Large intestine (tissue), 12 donors: ENCODE results near the gene DZANK1. TPM values are rescaled to one million over a fixed set of nuclear protein-coding genes. Genes with fewer than 3 reads are reported as not detected.
"Not testable (repeated sequence)": the region's sequence is repeated elsewhere in the genome, so short reads cannot be mapped to it uniquely, and the experiment has no call there.

ENCODE experiments used
- DNase-seq, 2 donors: peaks; one replicate each; pipeline versions ENCODE4 v3.0.0 to v3.0.0-alpha.2; 2013
- H3K27ac ChIP-seq: one replicate; pipeline ENCODE4 v1.5.1; 2013; ENCODE audit warnings: low read length
- H3K27me3 ChIP-seq: 2 replicates; pipeline ENCODE4 v1.6.1; 2013; ENCODE audit warnings: low read length; ENCODE audit not compliant: control insufficient read depth, insufficient read depth
- H3K36me3 ChIP-seq: 2 replicates; pipeline ENCODE4 v1.6.1; 2013; ENCODE audit warnings: low read length; ENCODE audit not compliant: control insufficient read depth, insufficient read depth
- H3K4me1 ChIP-seq: one replicate; pipeline ENCODE4 v1.6.1; 2013; ENCODE audit warnings: low read length; ENCODE audit not compliant: control insufficient read depth, insufficient read depth
- H3K4me3 ChIP-seq: one replicate; pipeline ENCODE4 v1.5.1; 2013; ENCODE audit warnings: low read length
- H3K9me3 ChIP-seq: one replicate; pipeline ENCODE4 v1.6.1; 2013; ENCODE audit warnings: mild to moderate bottlenecking, low read depth, low read length, moderate library complexity; ENCODE audit not compliant: control insufficient read depth
- WGBS: methylation state at CpG from one replicate; pipeline ENCODE4 v1.1.5; 2013; ENCODE audit warnings: low lambda C conversion rate; ENCODE audit not compliant: insufficient coverage; 5-methylcytosine and 5-hydroxymethylcytosine counted together
- long read RNA-seq, 11 donors: transcript quantifications; one replicate each; lab custom pipeline, GENCODE V29; 2026
- polyA plus RNA-seq: library from polyadenylated mRNA; unstranded; fragments of 120-200 nt; gene quantifications from one replicate; pipeline ENCODE4 v1.2.1, GENCODE V29; 2013

DZANK1 gene
- polyA plus RNA-seq = 2.4 TPM
- long read RNA-seq, donor 1 = 0 reads
- long read RNA-seq, donor 2 = 0 reads
- long read RNA-seq, donor 3, partial matches to known transcripts = 13 of 19 reads
- long read RNA-seq, donor 3, other reads (novel, unspliced or antisense) = 6 of 19 reads
- long read RNA-seq, donor 4 = 0 reads
- long read RNA-seq, donor 5 = 0 reads
- long read RNA-seq, donor 6 = 0 reads
- long read RNA-seq, donor 7 = 0 reads
- long read RNA-seq, donor 8 = 0 reads
- long read RNA-seq, donor 9, partial matches to known transcripts = 18 of 18 reads
- long read RNA-seq, donor 9, other reads (novel, unspliced or antisense) = 0 of 18 reads
- long read RNA-seq, donor 10 = 0 reads
- long read RNA-seq, donor 11 = 0 reads

DNA sequence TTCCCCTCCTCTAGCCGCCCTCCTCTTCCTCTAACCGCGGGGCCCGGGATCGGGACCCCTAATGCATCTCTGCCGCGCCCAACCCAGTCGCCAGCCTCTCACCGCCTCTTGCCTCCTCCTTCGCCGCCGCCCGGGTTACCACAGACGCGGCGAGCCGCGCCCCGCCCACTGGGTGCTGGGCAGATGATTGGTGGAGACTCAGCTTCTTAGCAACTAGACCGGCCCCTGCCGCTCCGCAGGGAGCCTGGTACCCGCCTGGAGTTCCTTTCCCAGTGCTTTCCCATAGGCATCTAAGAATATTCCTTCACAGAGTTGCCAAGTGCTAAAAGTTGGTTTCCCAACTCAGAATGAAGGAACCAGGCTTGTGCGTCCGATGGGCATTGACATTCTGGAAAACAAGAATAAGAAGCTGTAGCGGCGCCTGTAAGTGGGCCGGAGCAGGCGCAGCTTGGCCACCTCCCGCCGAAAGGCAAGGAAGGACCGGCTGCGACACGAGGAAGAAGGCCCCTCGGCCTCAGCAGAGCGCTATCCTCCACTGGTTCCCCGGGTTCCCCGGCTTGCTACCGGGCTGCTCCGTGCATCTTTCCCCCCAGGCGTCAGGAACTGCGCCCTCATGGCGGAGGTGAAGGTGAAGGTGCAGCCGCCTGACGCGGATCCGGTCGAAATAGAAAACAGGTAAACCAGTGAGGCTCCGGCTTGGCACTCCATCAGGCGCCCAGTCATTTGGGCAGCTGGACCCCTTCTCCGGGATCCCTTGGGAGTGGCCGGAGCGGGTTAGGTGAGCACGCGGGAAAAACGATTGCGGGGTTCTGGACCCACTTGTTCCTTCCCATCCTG lies at the start of gene DZANK1, which contains the start of gene POLR3F:
Gene DZANK1, minus strand, starts transcription at position 137 of the 837 bp plus-strand sequence. CDS start 1,672 bp downstream, outside the sequence.
Gene POLR3F, plus strand, starts transcription at position 497 of the 837 bp plus-strand sequence. Its CDS starts 117 bp downstream, at position 614.
- H3K36me3 ChIP-seq = peaks cover 21% of the 10 kb centered on the region
- no peaks in the 10 kb centered on the region for H3K9me3 ChIP-seq
- H3K27ac ChIP-seq = peak within 1 kb of the TSS; percentile 64
- peak within 1 kb of the TSS; percentile 91 for H3K4me3 ChIP-seq
- H3K27me3 ChIP-seq = no peaks in the 10 kb centered on the region
- 0% methylated on average over 4 of the region's 57 CpGs for WGBS
- H3K4me1 ChIP-seq = no peaks in the 10 kb centered on the region
- peak; percentile 96 to 97 for DNase-seq

DNA sequence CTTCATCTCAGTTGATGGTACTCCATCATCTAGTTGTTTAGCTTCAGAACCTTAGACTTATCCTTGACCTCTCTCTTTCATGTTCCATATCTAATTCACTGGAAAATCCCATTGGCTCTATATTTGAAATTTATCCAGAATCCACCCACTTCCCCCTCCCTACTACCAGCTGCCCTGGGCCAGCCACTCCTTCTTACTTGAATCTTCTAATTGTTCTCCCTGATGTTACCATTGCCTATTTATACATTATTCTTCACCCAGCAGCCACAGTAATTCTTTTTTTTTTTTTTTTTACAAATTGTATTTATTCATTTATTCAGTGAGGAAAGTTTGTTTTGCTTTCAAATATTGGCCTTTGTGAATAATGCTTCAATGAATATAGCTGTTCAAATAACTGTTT lies 49.1 kb upstream of the DZANK1 start:
- H3K9me3 ChIP-seq = no peaks in the 10 kb centered on the region
- no peak overlapping the region for H3K27ac ChIP-seq
- H3K36me3 ChIP-seq = peaks cover 23% of the 10 kb centered on the region
- H3K27me3 ChIP-seq = no peaks in the 10 kb centered on the region
- no peaks in the 10 kb centered on the region for H3K4me1 ChIP-seq
- H3K4me3 ChIP-seq = no peak overlapping the region
- DNase-seq = no peak

DNA sequence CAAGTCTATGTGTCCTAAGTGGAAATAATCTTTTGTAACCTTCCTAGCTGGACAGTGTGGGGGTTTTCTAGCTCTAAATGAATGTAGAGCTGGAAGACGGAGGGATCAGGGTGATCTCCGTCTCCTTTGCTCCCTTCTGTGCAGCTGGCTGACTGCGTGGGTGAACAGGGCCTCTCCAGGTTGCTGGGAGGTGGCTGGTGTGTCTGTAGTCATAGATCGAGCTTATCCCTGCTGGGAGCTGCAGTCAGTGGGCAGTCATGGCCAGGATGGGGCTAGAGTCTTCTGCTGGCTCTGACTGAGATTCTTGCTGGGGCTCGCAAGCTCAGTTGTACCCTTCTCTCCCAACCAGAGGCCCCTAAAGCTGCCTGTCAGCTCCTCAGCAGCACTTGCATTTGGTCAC lies 47.3 kb upstream of the DZANK1 start:
- no peaks in the 10 kb centered on the region for H3K4me1 ChIP-seq
- no peaks in the 10 kb centered on the region for H3K27me3 ChIP-seq
- WGBS = no CpG with 5 or more reads among the region's 5 CpGs
- H3K36me3 ChIP-seq = peaks cover 31% of the 10 kb centered on the region
- H3K27ac ChIP-seq = no peak overlapping the region
- H3K9me3 ChIP-seq = no peaks in the 10 kb centered on the region
- H3K4me3 ChIP-seq = no peak overlapping the region
- no peak for DNase-seq

DNA sequence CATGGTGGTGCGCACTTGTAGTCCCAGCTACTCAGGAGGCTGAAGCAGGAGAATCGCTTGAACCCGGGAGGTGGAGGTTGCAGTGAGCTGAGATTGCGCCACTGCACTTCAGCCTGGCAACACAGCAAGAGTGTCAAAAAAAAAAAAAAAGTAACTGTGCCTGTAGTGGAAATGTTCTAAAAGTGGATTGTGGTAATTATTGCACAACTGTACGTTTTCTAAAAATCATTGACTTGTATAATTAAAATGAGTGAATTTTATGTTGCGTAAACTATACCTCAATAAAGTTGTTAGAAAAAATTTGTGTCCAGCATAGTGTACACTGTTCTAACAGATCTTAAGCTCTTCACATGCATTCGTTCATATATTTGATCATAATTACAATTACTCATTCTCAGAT lies 46.4 kb upstream of the DZANK1 start:
- WGBS = 100% methylated on average over 3 of the region's 7 CpGs
- Histone ChIP-seq H3K4me3 (no peak overlapping the region), H3K4me1 (peaks cover 2% of the 10 kb centered on the region), H3K27me3 (no peaks in the 10 kb centered on the region), H3K9me3 (no peaks in the 10 kb centered on the region), H3K27ac (no peak overlapping the region), H3K36me3 (peaks cover 31% of the 10 kb centered on the region)
- no peak for DNase-seq

DNA sequence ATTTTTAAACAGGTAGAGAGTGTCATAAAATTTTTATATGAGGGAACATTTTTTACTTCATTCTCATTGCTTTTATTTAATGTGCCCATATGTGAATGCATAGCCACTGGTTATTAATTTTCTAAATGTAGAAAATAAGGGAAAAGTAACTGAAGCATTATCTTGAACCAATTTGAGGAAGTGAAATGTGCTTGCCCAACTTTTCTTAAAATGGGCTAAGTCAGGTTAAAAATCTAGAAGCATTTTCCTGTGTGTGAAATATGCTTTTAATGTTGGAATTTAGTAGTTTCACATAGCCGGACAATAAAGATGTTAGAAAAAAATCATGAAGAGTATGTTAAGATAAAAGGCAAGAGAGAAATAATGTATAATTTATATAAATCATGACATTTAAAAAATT lies 44.7 kb upstream of the DZANK1 start:
- no peak overlapping the region for H3K27ac ChIP-seq
- no peaks in the 10 kb centered on the region for H3K27me3 ChIP-seq
- H3K4me3 ChIP-seq = no peak overlapping the region
- H3K36me3 ChIP-seq = peaks cover 28% of the 10 kb centered on the region
- WGBS = 100% methylated on average over 1 of the region's 1 CpG
- H3K9me3 ChIP-seq = no peaks in the 10 kb centered on the region
- peaks cover 6% of the 10 kb centered on the region for H3K4me1 ChIP-seq
- DNase-seq = no peak

DNA sequence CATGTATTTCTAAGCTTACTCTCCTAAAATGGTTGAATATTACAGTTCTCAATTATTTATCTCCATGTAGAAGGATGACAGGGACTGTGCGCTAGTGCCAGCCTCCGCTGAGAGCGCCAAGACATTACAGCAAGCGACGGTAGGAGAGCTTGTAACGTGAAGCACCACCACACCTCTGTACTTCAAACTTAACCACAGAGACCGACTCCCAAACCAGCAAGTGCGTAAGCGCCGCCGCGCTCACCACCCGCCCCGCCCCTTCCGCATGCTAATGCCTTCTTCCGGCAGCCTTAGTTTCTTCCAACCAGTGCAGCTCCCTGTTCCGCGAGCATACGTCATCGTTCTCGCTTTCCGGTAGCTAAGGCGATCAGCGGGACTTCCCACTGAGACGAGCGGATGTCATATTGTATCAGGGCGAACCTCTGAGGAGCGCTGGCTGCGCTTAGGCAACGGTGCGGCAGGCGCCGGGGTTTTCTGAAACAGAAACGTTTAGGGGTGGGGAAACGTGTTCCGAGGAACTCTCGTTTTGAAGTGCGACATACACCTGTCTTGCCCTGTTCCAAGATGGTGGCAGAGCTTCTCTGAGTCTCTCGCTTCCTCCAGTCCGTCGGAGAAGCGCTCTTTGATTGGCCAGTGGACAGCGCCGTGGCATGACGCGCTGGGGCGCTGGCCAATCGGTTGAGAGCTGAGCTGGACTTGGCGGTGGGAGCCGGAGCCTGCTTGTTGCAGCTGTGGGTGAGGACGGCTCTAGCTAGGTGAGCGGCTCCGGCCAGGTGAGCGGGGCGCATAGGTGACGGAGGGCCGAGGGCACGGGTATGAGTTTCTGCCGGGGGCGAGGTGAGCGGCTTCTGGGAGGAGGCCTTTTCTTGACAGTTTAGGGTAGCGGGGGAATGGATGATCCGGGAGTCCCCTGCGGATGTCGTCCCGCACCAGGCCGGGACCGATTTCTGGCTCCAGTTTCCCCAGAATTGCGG lies 40.7 kb upstream of the DZANK1 start, which contains the start of gene SEC23B:
Gene SEC23B, plus strand, starts transcription at position 723 of the 974 bp plus-strand sequence. CDS start 2,896 bp downstream, outside the sequence.
- Histone ChIP-seq H3K9me3 (no peaks in the 10 kb centered on the region), H3K4me1 (peaks cover 6% of the 10 kb centered on the region), H3K4me3 (peak within 1 kb of the TSS; percentile 80), H3K27me3 (peaks cover 11% of the 10 kb centered on the region), H3K27ac (peak within 1 kb of the TSS; percentile 85), H3K36me3 (peaks cover 12% of the 10 kb centered on the region)
- no CpG with 5 or more reads among the region's 69 CpGs for WGBS
- peak; percentile 97 to 99 for DNase-seq

DNA sequence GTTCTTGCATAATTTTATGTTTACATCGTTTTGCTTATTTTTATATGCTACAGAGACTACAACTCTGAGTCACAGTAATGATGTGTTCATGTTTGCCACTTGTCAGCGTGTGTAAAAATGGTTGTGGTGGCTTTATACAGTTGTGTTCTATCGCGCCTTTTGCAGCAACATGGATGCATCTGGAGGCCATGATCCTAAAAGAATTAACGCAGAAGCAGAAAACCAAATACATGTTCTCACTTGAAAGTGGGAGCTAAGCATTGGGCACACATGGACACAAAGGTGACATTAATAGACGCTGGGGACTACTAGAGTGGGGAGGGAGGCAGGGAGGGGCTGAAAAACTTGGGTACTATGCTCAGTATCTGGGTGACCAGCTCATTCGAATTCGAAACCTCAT lies 39.9 kb upstream of the DZANK1 start:
- peaks cover 12% of the 10 kb centered on the region for H3K36me3 ChIP-seq
- H3K27me3 ChIP-seq = peaks cover 11% of the 10 kb centered on the region
- H3K9me3 ChIP-seq = no peaks in the 10 kb centered on the region
- H3K4me1 ChIP-seq = peaks cover 6% of the 10 kb centered on the region
- peak; percentile 2 to 42 for DNase-seq
- WGBS = 50% methylated on average over 1 of the region's 8 CpGs
- peak overlapping the region; percentile 85 for H3K27ac ChIP-seq
- peak overlapping the region; percentile 80 for H3K4me3 ChIP-seq

DNA sequence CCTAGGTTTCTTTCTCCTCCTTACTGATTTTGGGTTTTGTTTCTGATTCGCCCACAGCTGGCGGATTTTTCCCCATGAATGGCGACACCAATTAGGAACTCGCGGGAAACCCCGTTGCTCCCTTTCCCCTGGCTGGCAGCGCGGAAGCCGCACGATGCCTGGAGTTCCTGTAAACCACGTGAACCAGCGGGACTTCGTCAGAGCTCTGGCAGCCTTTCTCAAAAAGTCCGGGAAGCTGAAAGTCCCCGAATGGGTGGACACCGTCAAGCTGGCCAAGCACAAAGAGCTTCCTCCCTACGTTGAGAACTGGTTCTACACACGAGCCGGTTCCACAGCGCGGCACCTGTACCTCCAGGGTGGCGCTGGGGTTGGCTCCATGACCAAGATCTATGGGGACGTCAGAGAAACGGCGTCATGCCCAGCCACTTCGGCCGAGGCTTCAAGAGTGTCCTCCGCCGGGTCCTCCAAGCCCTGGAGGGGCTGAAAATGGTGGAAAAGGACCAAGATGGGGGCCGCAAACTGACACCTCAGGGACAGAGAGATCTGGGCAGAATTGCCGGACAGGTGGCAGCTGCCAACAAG lies 37.7 kb upstream of the DZANK1 start:
- Histone ChIP-seq H3K4me3 (no peak overlapping the region), H3K27me3 (peaks cover 11% of the 10 kb centered on the region), H3K4me1 (peaks cover 6% of the 10 kb centered on the region), H3K27ac (no peak overlapping the region), H3K36me3 (no peaks in the 10 kb centered on the region), H3K9me3 (no peaks in the 10 kb centered on the region)
- WGBS = 90% methylated on average over 2 of the region's 31 CpGs
- DNase-seq = peak in 1 of 2 donors; percentile 10

DNA sequence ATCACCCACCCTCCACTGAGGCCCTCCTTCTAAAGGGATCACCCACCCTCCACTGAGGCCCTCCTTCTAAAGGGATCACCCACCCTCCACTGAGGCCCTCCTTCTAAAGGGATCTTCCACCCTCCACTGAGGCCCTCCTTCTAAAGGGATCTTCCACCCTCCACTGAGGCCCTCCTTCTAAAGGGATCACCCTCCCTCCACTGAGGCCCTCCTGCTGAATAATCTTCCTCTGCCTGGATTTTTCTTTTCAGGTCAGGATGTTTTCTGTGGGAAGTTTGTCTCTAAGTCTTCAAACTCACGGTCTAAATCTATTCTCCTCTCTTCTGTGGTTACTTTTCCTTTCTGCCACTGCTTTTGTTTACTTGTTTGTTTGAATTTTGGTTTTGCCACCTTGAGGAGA lies 34.8 kb upstream of the DZANK1 start:
- H3K36me3 ChIP-seq, H3K4me1 ChIP-seq, DNase-seq, H3K27ac ChIP-seq, H3K4me3 ChIP-seq, H3K9me3 ChIP-seq: not testable (repeated sequence)
- 33% methylated on average over 1 of the region's 1 CpG for WGBS
- H3K27me3 ChIP-seq = peaks cover 11% of the 10 kb centered on the region
